Measurements from ENCODE around the gene AUTS2. TPM values are rescaled to one million over a fixed set of nuclear protein-coding genes. Genes with fewer than 3 reads are reported as not detected.

AUTS2 gene
- polyA plus RNA-seq, 1 donor (not counting 4 experiments of a cell fraction or from before 2014, with no cell fraction given) = 4.7 TPM

DNA sequence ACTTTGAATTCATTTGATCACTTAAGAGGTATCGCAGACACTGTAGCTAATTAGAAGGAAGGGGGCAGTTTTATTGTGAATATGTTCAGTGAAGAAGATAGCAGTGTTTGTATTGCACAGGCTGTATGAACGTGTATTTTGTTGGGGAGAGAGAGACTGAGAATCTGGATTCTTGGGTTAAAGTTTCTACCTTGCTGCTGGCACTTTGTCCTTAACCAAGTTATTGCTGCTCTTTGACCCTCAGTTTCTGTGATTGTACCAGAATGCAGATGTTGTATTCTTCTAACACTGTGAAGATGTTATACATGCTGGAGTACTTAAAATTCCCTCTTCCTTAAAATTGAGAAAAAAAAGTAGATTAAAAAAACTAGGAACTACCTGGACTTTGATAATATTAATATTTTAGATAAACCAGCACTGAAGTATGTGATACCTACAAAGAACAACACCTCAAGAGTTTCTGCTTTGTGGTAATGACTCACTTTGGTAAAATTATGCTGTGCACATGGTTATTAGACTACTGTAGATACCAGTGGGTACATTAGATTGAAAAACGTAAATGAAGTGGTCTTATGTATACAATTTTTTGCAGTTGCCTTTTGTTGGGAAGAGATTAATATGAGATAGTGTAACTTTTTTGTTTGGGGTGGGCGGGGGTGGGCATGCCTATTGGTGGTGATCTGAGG lies 321.3 kb downstream of the AUTS2 start:
- FAIRE-seq = no peak
- no peaks in the 10 kb centered on the region for H3K79me2 ChIP-seq (ENCODE audit: control insufficient read depth, insufficient read depth, low read length)
- H3K27me3 ChIP-seq (ENCODE audit: control insufficient read depth, extremely low read depth, insufficient read depth, low read length) = no peaks in the 10 kb centered on the region
- no peaks in the 10 kb centered on the region for H4K20me1 ChIP-seq (ENCODE audit: control insufficient read depth, extremely low read depth, insufficient read depth, low read length)
- H3K9me1 ChIP-seq (ENCODE audit: control insufficient read depth, extremely low read depth, insufficient read depth, low read length) = no peaks in the 10 kb centered on the region
- H3K9ac ChIP-seq (ENCODE audit: control insufficient read depth, extremely low read depth, insufficient read depth, low read length) = no peak overlapping the region
- H3K4me3 ChIP-seq (ENCODE audit: control insufficient read depth in 2 of 3, extremely low read depth in 1 of 3, insufficient read depth in 2 of 3, low read depth in 1 of 3, low read length in 3 of 3) = no peak overlapping the region
- H3K27ac ChIP-seq (ENCODE audit: control insufficient read depth, insufficient read depth, low read length) = no peak overlapping the region
- H3K36me3 ChIP-seq (ENCODE audit: control insufficient read depth in 2 of 2, extremely low read depth in 1 of 2, insufficient read depth in 2 of 2, low read length in 2 of 2) = no peaks in the 10 kb centered on the region
- no peak for TF ChIP-seq EZH2 (IDR thresholded peaks at IDR 0.05; ENCODE audit: low read length)
- TF ChIP-seq, protein P1, sequence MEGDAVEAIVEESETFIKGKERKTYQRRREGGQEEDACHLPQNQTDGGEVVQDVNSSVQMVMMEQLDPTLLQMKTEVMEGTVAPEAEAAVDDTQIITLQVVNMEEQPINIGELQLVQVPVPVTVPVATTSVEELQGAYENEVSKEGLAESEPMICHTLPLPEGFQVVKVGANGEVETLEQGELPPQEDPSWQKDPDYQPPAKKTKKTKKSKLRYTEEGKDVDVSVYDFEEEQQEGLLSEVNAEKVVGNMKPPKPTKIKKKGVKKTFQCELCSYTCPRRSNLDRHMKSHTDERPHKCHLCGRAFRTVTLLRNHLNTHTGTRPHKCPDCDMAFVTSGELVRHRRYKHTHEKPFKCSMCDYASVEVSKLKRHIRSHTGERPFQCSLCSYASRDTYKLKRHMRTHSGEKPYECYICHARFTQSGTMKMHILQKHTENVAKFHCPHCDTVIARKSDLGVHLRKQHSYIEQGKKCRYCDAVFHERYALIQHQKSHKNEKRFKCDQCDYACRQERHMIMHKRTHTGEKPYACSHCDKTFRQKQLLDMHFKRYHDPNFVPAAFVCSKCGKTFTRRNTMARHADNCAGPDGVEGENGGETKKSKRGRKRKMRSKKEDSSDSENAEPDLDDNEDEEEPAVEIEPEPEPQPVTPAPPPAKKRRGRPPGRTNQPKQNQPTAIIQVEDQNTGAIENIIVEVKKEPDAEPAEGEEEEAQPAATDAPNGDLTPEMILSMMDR (optimal IDR thresholded peaks at IDR 0.05 in 1 of 3, IDR thresholded peaks at IDR 0.05 in 1 of 3, conservative IDR thresholded peaks at IDR 0.05 in 1 of 3; ENCODE audit: extremely low read depth in 1 of 3, insufficient read depth in 2 of 3, low read length in 3 of 3) = no peak
- dilution Hi-C loops (cut with MboI; ENCODE audit: extremely low pct_ligation_motif_present, low sequenced_read_pairs) = no loop called here
- H3K4me1 ChIP-seq (ENCODE audit: control insufficient read depth, extremely low read depth, insufficient read depth, low read length) = no peaks in the 10 kb centered on the region
- no peak overlapping the region for H2AFZ ChIP-seq (ENCODE audit: control insufficient read depth, low read length)
- DNase-seq (ENCODE audit: low read depth, low spot score) = no peak
- H3K4me2 ChIP-seq (ENCODE audit: control insufficient read depth, extremely low read depth, insufficient read depth, low read depth, low read length) = no peak overlapping the region
- no peaks in the 10 kb centered on the region for H3K9me3 ChIP-seq (ENCODE audit: control insufficient read depth, low read depth, low read length)

DNA sequence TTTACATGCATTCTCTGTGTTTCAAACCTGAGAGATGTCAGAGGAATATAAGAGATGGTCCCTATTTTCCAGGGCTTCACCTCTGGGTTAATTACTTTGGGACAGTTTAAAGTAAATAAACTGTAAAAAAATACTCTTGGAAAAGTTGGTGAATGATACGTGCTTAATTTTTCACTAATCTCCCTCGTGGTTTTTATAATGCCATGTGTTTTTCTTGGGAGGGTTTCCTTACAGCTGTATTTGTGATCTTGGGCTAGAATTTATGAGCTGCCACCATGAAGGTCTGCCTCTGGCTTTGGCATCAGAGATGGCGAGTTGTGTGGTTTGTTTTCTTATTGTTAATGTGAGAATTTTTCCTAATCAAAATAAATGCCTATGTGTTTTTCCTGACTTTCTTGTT lies 322.5 kb downstream of the AUTS2 start:
- H3K9me1 ChIP-seq (ENCODE audit: control insufficient read depth, extremely low read depth, insufficient read depth, low read length) = no peaks in the 10 kb centered on the region
- H3K4me1 ChIP-seq (ENCODE audit: control insufficient read depth, extremely low read depth, insufficient read depth, low read length) = no peaks in the 10 kb centered on the region
- H3K27ac ChIP-seq (ENCODE audit: control insufficient read depth, insufficient read depth, low read length) = no peak overlapping the region
- no peaks in the 10 kb centered on the region for H3K9me3 ChIP-seq (ENCODE audit: control insufficient read depth, low read depth, low read length)
- no peaks in the 10 kb centered on the region for H4K20me1 ChIP-seq (ENCODE audit: control insufficient read depth, extremely low read depth, insufficient read depth, low read length)
- DNase-seq (ENCODE audit: low read depth, low spot score) = no peak
- FAIRE-seq = no peak
- H3K9ac ChIP-seq (ENCODE audit: control insufficient read depth, extremely low read depth, insufficient read depth, low read length) = no peak overlapping the region
- dilution Hi-C loops (cut with MboI; ENCODE audit: extremely low pct_ligation_motif_present, low sequenced_read_pairs) = no loop called here
- no peaks in the 10 kb centered on the region for H3K36me3 ChIP-seq (ENCODE audit: control insufficient read depth in 2 of 2, extremely low read depth in 1 of 2, insufficient read depth in 2 of 2, low read length in 2 of 2)
- no peaks in the 10 kb centered on the region for H3K79me2 ChIP-seq (ENCODE audit: control insufficient read depth, insufficient read depth, low read length)
- no peaks in the 10 kb centered on the region for H3K27me3 ChIP-seq (ENCODE audit: control insufficient read depth, extremely low read depth, insufficient read depth, low read length)
- H3K4me3 ChIP-seq (ENCODE audit: control insufficient read depth in 2 of 3, extremely low read depth in 1 of 3, insufficient read depth in 2 of 3, low read depth in 1 of 3, low read length in 3 of 3) = no peak overlapping the region
- H3K4me2 ChIP-seq (ENCODE audit: control insufficient read depth, extremely low read depth, insufficient read depth, low read depth, low read length) = no peak overlapping the region
- no peak overlapping the region for H2AFZ ChIP-seq (ENCODE audit: control insufficient read depth, low read length)
- no peak for TF ChIP-seq EZH2 (IDR thresholded peaks at IDR 0.05; ENCODE audit: low read length)
- TF ChIP-seq, protein P1 (optimal IDR thresholded peaks at IDR 0.05 in 1 of 3, IDR thresholded peaks at IDR 0.05 in 1 of 3, conservative IDR thresholded peaks at IDR 0.05 in 1 of 3; ENCODE audit: extremely low read depth in 1 of 3, insufficient read depth in 2 of 3, low read length in 3 of 3) = no peak
